Tibial nerve (tissue), 4 donors: Measurements from ENCODE around the gene CNTN5. TPM values are rescaled to one million over a fixed set of nuclear protein-coding genes. Genes with fewer than 3 reads are reported as not detected.
"Not testable (repeated sequence)": the region's sequence is repeated elsewhere in the genome, so short reads cannot be mapped to it uniquely, and the experiment has no call there.

Source experiments
- DNase-seq, 2 donors: peaks; one replicate each; pipeline ENCODE4 v3.0.0-alpha.2; 2019; ENCODE audit warnings: low spot score in 2 of 2
- H3K27ac ChIP-seq, 4 donors: fragments of 200-600 bp; sonication (generic) in 3 of 4; one replicate each; pipeline ENCODE4 v1.5.1; 2017 to 2019; ENCODE audit warnings: mild to moderate bottlenecking in 1 of 4
- H3K27me3 ChIP-seq, 2 donors: fragments of 200-600 bp; sonication (generic) in 1 of 2; one replicate each; pipeline versions ENCODE4 v1.5.1 to v1.6.0; 2017 to 2019
- H3K36me3 ChIP-seq, 3 donors: fragments of 200-600 bp; sonication (generic); one replicate each; pipeline ENCODE4 v1.5.1; 2018 to 2019
- H3K4me1 ChIP-seq, 4 donors: fragments of 200-600 bp; sonication (generic) in 3 of 4; one replicate each; pipeline ENCODE4 v1.5.1; 2017 to 2019
- H3K4me3 ChIP-seq, 4 donors: fragments of 200-600 bp; sonication (generic) in 3 of 4; one replicate each; pipeline ENCODE4 v1.5.1; 2017 to 2019; ENCODE audit warnings: mild to moderate bottlenecking in 1 of 4, moderate library complexity in 1 of 4
- H3K9me3 ChIP-seq, 4 donors: fragments of 200-600 bp; sonication (generic) in 3 of 4; one replicate each; pipeline ENCODE4 v1.5.1; 2017 to 2019
- CTCF ChIP-seq, 5 experiments: fragments of 200-600 bp in 3 of 5; fragments of 450-650 bp in 2 of 5; sonication (generic) in 3 of 5; IDR thresholded peaks; one replicate each; pipeline ENCODE4 v1.5.1; 2016 to 2019; ENCODE audit warnings: antibody characterized with exemption in 5 of 5, mild to moderate bottlenecking in 3 of 5, moderate library complexity in 2 of 5
- EP300 ChIP-seq, 2 donors: sonication (generic); formaldehyde crosslinking; IDR thresholded peaks; one replicate each; pipeline ENCODE4 v1.6.1; 2017; ENCODE audit warnings: antibody characterized with exemption in 2 of 2, mild to moderate bottlenecking in 1 of 2
- POLR2A ChIP-seq, 2 donors: fragments of 450-650 bp; IDR thresholded peaks; one replicate each; pipeline ENCODE4 v1.6.1; 2017; ENCODE audit warnings: antibody characterized with exemption in 2 of 2, mild to moderate bottlenecking in 2 of 2, moderate library complexity in 2 of 2
- WGBS, 2 donors: methylation state at CpG; one replicate each; pipeline ENCODE4 v1.1.5; 2018; 5-methylcytosine and 5-hydroxymethylcytosine counted together
- total RNA-seq, 4 donors: library from RNA; depleted of rRNA; stranded (reverse); fragments of >200 nt; gene quantifications; one replicate each; pipeline ENCODE4 v1.1.0, GENCODE V29; 2016

Gene CNTN5
- total RNA-seq, 4 donors from 2014 or later: under 0.01 to 0.22 TPM; not detected in 2

- DNase-seq: no peak
- Histone ChIP-seq H3K27me3 (no peaks in the 10 kb centered on the region), H3K4me3 (no peak overlapping the region), H3K27ac (no peak overlapping the region), H3K36me3 (no peaks in the 10 kb centered on the region), H3K9me3 (no peaks in the 10 kb centered on the region), H3K4me1 (no peaks in the 10 kb centered on the region)
- 63 to 79% methylated on average over 1 of the region's 1 CpG for WGBS, 2 donors
- no peak for TF ChIP-seq POLR2A (IDR thresholded peaks at IDR 0.05)
Observed at GRCh38 chr11:99814021-99814420, 793.3 kb downstream of the CNTN5 start.

- H3K27me3 ChIP-seq: no peaks in the 10 kb centered on the region
- WGBS, 2 donors: 79% methylated on average over 5 of the region's 5 CpGs
- no peak for DNase-seq
- no peaks in the 10 kb centered on the region for H3K4me1 ChIP-seq
- no peak overlapping the region for H3K27ac ChIP-seq
- TF ChIP-seq POLR2A (IDR thresholded peaks at IDR 0.05) (no peak), CTCF (IDR thresholded peaks at IDR 0.05) (no peak)
- H3K4me3 ChIP-seq: no peak overlapping the region
- peaks cover 0 to 3% (median 0%) of the 10 kb centered on the region in 4 donors for H3K9me3 ChIP-seq
- H3K36me3 ChIP-seq: no peaks in the 10 kb centered on the region
Observed at GRCh38 chr11:99814738-99815137, 794.0 kb downstream of the CNTN5 start.

- Histone ChIP-seq H3K27me3 (no peaks in the 10 kb centered on the region), H3K36me3 (no peaks in the 10 kb centered on the region), H3K4me1 (no peaks in the 10 kb centered on the region), H3K9me3 (peaks cover 0 to 3% (median 0%) of the 10 kb centered on the region in 4 donors), H3K4me3 (no peak overlapping the region), H3K27ac (no peak overlapping the region)
- DNase-seq: no peak
- no peak for TF ChIP-seq POLR2A (IDR thresholded peaks at IDR 0.05)
- TF ChIP-seq EP300 (IDR thresholded peaks at IDR 0.05): no peak
- no peak for TF ChIP-seq CTCF (IDR thresholded peaks at IDR 0.05)
Observed at GRCh38 chr11:99818991-99819390, 798.2 kb downstream of the CNTN5 start.

- Histone ChIP-seq H3K9me3 (peaks cover 0 to 3% (median 0%) of the 10 kb centered on the region in 4 donors), H3K27me3 (no peaks in the 10 kb centered on the region), H3K4me1 (no peaks in the 10 kb centered on the region), H3K27ac (no peak overlapping the region), H3K4me3 (no peak overlapping the region), H3K36me3 (no peaks in the 10 kb centered on the region)
- TF ChIP-seq EP300 (IDR thresholded peaks at IDR 0.05): no peak
- no peak for TF ChIP-seq POLR2A (IDR thresholded peaks at IDR 0.05)
- no peak for TF ChIP-seq CTCF (IDR thresholded peaks at IDR 0.05)
- WGBS, 2 donors: 67 to 72% methylated on average over 6 of the region's 6 CpGs
- no peak for DNase-seq
Observed at GRCh38 chr11:99822846-99823565, 802.3 kb downstream of the CNTN5 start.

- not testable (repeated sequence) for DNase-seq, H3K27ac ChIP-seq, H3K9me3 ChIP-seq, H3K36me3 ChIP-seq, H3K27me3 ChIP-seq, H3K4me1 ChIP-seq, H3K4me3 ChIP-seq
Observed at GRCh38 chr11:99836739-99837138, 816.0 kb downstream of the CNTN5 start.

GRCh38 chr11:99841885-99842284 is 821.1 kb downstream of the CNTN5 start:
- Histone ChIP-seq H3K36me3 (no peaks in the 10 kb centered on the region), H3K27ac (no peak overlapping the region), H3K27me3 (no peaks in the 10 kb centered on the region), H3K4me1 (no peaks in the 10 kb centered on the region), H3K4me3 (no peak overlapping the region), H3K9me3 (no peaks in the 10 kb centered on the region)
- 86 to 88% methylated on average over 7 of the region's 7 CpGs for WGBS, 2 donors
- no peak for TF ChIP-seq EP300 (IDR thresholded peaks at IDR 0.05)
- TF ChIP-seq POLR2A (IDR thresholded peaks at IDR 0.05): no peak
- no peak for TF ChIP-seq CTCF (IDR thresholded peaks at IDR 0.05)
- no peak for DNase-seq
